HepG2 (cell line): ENCODE measurements around the gene STMN3.
"Not testable (repeated sequence)": the region's sequence is repeated elsewhere in the genome, so short reads cannot be mapped to it uniquely, and the experiment has no call there.

ENCODE experiments used
- CBX5 ChIP-seq: sonication (generic); formaldehyde crosslinking; IDR thresholded peaks from 2 replicates; pipeline ENCODE4 v1.4.0; 2020; ENCODE audit warnings: missing genetic modification reagents, borderline replicate concordance
- HDAC2 ChIP-seq: sonication (generic); formaldehyde crosslinking; IDR thresholded peaks from 2 replicates; pipeline ENCODE4 v1.4.0; 2020; ENCODE audit warnings: missing genetic modification reagents
- PRMT3 ChIP-seq: sonication (generic); formaldehyde crosslinking; IDR thresholded peaks from 2 replicates; pipeline ENCODE4 v1.8.1; 2022; ENCODE audit warnings: low read depth, mild to moderate bottlenecking, moderate library complexity, missing genetic modification reagents, borderline replicate concordance
- RAD21 ChIP-seq: fragments of 450-650 bp; formaldehyde crosslinking; IDR thresholded peaks from 2 replicates; pipeline ENCODE4 v1.5.0; 2020; ENCODE audit warnings: mild to moderate bottlenecking
- REST ChIP-seq, 2 experiments: IDR thresholded peaks; 2 replicates each; pipeline ENCODE4 v1.6.1; 2011 to 2012; ENCODE audit warnings: low read length in 2 of 2, borderline replicate concordance in 1 of 2, low read depth in 1 of 2, mild to moderate bottlenecking in 1 of 2, moderate library complexity in 1 of 2
- SMC3 ChIP-seq: IDR thresholded peaks from 2 replicates; pipeline ENCODE4 v1.6.1; 2011; ENCODE audit warnings: low read length, improper control_type of control experiment
- ZNF710 ChIP-seq: sonication (generic); formaldehyde crosslinking; IDR thresholded peaks from 2 replicates; pipeline ENCODE4 v1.5.0; 2020; ENCODE audit warnings: mild to moderate bottlenecking, missing genetic modification reagents, borderline replicate concordance
- ZNF746 ChIP-seq: sonication (generic); formaldehyde crosslinking; IDR thresholded peaks from 2 replicates; pipeline ENCODE4 v1.8.0; 2022; ENCODE audit warnings: mild to moderate bottlenecking, missing genetic modification reagents
- TF ChIP-seq, protein P1 (sequence below): sonication (generic); formaldehyde crosslinking; IDR thresholded peaks from 2 replicates; pipeline ENCODE4 v1.5.0; 2020; ENCODE audit warnings: mild to moderate bottlenecking, missing genetic modification reagents, moderate library complexity
- TF ChIP-seq, protein P2 (sequence below): sonication (generic); formaldehyde crosslinking; IDR thresholded peaks from 2 replicates; pipeline ENCODE4 v1.4.0; 2020; ENCODE audit warnings: missing genetic modification reagents
- TF ChIP-seq, protein P3 (sequence below): sonication (generic); formaldehyde crosslinking; conservative IDR thresholded peaks from 2 replicates; pipeline ENCODE4 v1.4.0; 2020; ENCODE audit warnings: missing genetic modification reagents

DNA sequence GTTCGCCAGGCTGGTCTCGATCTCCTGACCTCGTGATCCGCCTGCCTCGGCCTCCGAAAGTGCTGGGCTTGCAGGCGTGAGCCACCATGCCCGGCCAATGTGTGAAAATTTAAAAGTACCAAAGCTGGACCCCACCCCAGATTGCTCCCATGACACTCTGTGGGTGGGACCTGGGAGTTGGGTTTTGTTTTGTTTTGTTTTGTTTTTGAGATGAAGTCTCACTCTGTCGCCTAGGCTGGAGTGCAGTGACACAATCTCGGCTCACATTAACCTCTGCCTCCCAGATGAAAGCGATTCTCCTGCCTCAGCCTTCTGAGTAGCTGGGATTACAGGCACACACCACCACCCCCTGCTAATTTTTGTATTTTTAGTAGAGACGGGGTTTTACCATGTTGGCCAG, 18.5 kb upstream of the STMN3 start:
- TF ChIP-seq, protein P1, sequence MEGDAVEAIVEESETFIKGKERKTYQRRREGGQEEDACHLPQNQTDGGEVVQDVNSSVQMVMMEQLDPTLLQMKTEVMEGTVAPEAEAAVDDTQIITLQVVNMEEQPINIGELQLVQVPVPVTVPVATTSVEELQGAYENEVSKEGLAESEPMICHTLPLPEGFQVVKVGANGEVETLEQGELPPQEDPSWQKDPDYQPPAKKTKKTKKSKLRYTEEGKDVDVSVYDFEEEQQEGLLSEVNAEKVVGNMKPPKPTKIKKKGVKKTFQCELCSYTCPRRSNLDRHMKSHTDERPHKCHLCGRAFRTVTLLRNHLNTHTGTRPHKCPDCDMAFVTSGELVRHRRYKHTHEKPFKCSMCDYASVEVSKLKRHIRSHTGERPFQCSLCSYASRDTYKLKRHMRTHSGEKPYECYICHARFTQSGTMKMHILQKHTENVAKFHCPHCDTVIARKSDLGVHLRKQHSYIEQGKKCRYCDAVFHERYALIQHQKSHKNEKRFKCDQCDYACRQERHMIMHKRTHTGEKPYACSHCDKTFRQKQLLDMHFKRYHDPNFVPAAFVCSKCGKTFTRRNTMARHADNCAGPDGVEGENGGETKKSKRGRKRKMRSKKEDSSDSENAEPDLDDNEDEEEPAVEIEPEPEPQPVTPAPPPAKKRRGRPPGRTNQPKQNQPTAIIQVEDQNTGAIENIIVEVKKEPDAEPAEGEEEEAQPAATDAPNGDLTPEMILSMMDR (CRISPR knock-in tag) = not testable (repeated sequence)
- not testable (repeated sequence) for TF ChIP-seq SMC3; RAD21 (CRISPR knock-in tag); REST (IDR thresholded peaks at IDR 0.05; ENCODE audit: borderline replicate concordance in 1 of 2, low read depth in 1 of 2, low read length in 2 of 2); ZNF746 (CRISPR knock-in tag); HDAC2; ZNF710 (CRISPR knock-in tag); CBX5 (CRISPR knock-in tag); PRMT3
- TF ChIP-seq, protein P2, sequence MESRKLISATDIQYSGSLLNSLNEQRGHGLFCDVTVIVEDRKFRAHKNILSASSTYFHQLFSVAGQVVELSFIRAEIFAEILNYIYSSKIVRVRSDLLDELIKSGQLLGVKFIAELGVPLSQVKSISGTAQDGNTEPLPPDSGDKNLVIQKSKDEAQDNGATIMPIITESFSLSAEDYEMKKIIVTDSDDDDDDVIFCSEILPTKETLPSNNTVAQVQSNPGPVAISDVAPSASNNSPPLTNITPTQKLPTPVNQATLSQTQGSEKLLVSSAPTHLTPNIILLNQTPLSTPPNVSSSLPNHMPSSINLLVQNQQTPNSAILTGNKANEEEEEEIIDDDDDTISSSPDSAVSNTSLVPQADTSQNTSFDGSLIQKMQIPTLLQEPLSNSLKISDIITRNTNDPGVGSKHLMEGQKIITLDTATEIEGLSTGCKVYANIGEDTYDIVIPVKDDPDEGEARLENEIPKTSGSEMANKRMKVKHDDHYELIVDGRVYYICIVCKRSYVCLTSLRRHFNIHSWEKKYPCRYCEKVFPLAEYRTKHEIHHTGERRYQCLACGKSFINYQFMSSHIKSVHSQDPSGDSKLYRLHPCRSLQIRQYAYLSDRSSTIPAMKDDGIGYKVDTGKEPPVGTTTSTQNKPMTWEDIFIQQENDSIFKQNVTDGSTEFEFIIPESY (CRISPR knock-in tag) = not testable (repeated sequence)
- TF ChIP-seq, protein P3, sequence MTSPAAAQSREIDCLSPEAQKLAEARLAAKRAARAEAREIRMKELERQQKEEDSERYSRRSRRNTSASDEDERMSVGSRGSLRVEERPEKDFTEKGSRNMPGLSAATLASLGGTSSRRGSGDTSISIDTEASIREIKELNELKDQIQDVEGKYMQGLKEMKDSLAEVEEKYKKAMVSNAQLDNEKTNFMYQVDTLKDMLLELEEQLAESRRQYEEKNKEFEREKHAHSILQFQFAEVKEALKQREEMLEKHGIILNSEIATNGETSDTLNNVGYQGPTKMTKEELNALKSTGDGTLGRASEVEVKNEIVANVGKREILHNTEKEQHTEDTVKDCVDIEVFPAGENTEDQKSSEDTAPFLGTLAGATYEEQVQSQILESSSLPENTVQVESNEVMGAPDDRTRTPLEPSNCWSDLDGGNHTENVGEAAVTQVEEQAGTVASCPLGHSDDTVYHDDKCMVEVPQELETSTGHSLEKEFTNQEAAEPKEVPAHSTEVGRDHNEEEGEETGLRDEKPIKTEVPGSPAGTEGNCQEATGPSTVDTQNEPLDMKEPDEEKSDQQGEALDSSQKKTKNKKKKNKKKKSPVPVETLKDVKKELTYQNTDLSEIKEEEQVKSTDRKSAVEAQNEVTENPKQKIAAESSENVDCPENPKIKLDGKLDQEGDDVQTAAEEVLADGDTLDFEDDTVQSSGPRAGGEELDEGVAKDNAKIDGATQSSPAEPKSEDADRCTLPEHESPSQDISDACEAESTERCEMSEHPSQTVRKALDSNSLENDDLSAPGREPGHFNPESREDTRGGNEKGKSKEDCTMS (CRISPR knock-in tag) = not testable (repeated sequence)
